GM23338 (cell line): ENCODE data around the gene MATR3. TPM values are rescaled to one million over a fixed set of nuclear protein-coding genes. Genes with fewer than 3 reads are reported as not detected.

Source experiments
- ATAC-seq: fragments of 200-7000 bp; cut with Tn5 transposase; 3 replicates; pipeline ENCODE4 v1.9.1; 2020
- DNase-seq: peaks from one replicate; pipeline ENCODE4 v3.0.0-alpha.2; 2015; ENCODE audit warnings: low spot score
- H2AFZ ChIP-seq: fragments of 200-600 bp; sonication (generic); 2 replicates; pipeline ENCODE4 v1.8.0; 2016; ENCODE audit warnings: antibody characterized with exemption, mild to moderate bottlenecking, moderate library complexity
- H3F3A ChIP-seq: fragments of 200-600 bp; sonication (generic); replicated peaks from 2 replicates; pipeline ENCODE4 v1.8.0; 2017; ENCODE audit warnings: antibody characterized with exemption, mixed run types, low read depth
- H3K27ac ChIP-seq: fragments of 200-600 bp; sonication (generic); 2 replicates; pipeline ENCODE4 v1.6.1; 2016; ENCODE audit warnings: low read depth
- H3K27me3 ChIP-seq: fragments of 200-600 bp; sonication (generic); 2 replicates; pipeline ENCODE4 v1.8.0; 2016; ENCODE audit warnings: mild to moderate bottlenecking, mixed run types, moderate library complexity; ENCODE audit not compliant: insufficient read depth
- H3K36me3 ChIP-seq: fragments of 200-600 bp; sonication (generic); 2 replicates; pipeline ENCODE4 v1.8.0; 2016; ENCODE audit warnings: mild to moderate bottlenecking; ENCODE audit not compliant: insufficient read depth
- H3K4me1 ChIP-seq: fragments of 200-600 bp; sonication (generic); 2 replicates; pipeline ENCODE4 v1.8.0; 2016; ENCODE audit warnings: mild to moderate bottlenecking, moderate library complexity; ENCODE audit not compliant: insufficient read depth
- H3K4me2 ChIP-seq: fragments of 200-600 bp; sonication (generic); 2 replicates; pipeline ENCODE4 v1.7.1; 2017; ENCODE audit warnings: mixed run types
- H3K4me3 ChIP-seq: fragments of 200-600 bp; sonication (generic); 2 replicates; pipeline ENCODE4 v1.6.1; 2016; ENCODE audit warnings: mixed run types
- H3K79me2 ChIP-seq: fragments of 200-600 bp; sonication (generic); replicated peaks from 2 replicates; pipeline ENCODE4 v1.8.0; 2017; ENCODE audit warnings: mild to moderate bottlenecking; ENCODE audit not compliant: insufficient read depth
- H3K9me2 ChIP-seq: fragments of 200-600 bp; sonication (generic); 2 replicates; pipeline ENCODE4 v1.8.0; 2017; ENCODE audit not compliant: insufficient read depth
- H4K20me1 ChIP-seq: fragments of 200-600 bp; sonication (generic); replicated peaks from 2 replicates; pipeline ENCODE4 v1.8.0; 2017; ENCODE audit warnings: mild to moderate bottlenecking; ENCODE audit not compliant: insufficient read depth
- H3K27ac Mint-ChIP-seq: 2 replicates; pipeline ENCODE4 v1.8.0; 2020; ENCODE audit warnings: inconsistent platforms, mild to moderate bottlenecking, moderate library complexity, mixed read lengths
- H3K27me3 Mint-ChIP-seq: 3 replicates; pipeline ENCODE4 v1.8.0; 2022; ENCODE audit warnings: low read depth, mild to moderate bottlenecking, moderate library complexity, mixed read lengths, inconsistent platforms; ENCODE audit not compliant: insufficient read depth, poor library complexity
- H3K36me3 Mint-ChIP-seq: 3 replicates; pipeline ENCODE4 v1.8.0; 2021; ENCODE audit warnings: low read depth, mild to moderate bottlenecking, inconsistent platforms, moderate library complexity, mixed read lengths
- H3K4me1 Mint-ChIP-seq: 3 replicates; pipeline ENCODE4 v1.8.0; 2020; ENCODE audit warnings: mild to moderate bottlenecking, inconsistent platforms, mixed read lengths
- H3K4me3 Mint-ChIP-seq: 3 replicates; pipeline ENCODE4 v1.8.0; 2021; ENCODE audit warnings: moderate library complexity, mild to moderate bottlenecking, inconsistent platforms, mixed read lengths
- H3K9me3 Mint-ChIP-seq: 3 replicates; pipeline ENCODE4 v1.8.0; 2020; ENCODE audit warnings: moderate library complexity, mild to moderate bottlenecking, inconsistent platforms, mixed read lengths
- CREB1 ChIP-seq: fragments of 250-450 bp; sonication (Bioruptor Pico); IDR thresholded peaks from 2 replicates; pipeline ENCODE4 v1.5.0; 2020; ENCODE audit warnings: low read depth, mild to moderate bottlenecking, moderate library complexity
- EZH2 ChIP-seq: fragments of 200-600 bp; sonication (generic); IDR thresholded peaks from one replicate; pipeline ENCODE4 v1.8.0; 2017; ENCODE audit warnings: antibody characterized with exemption, mild to moderate bottlenecking, low read depth; ENCODE audit not compliant: unreplicated experiment
- EZH2phosphoT487 ChIP-seq: fragments of 200-600 bp; sonication (generic); IDR thresholded peaks from one replicate; pipeline ENCODE4 v1.8.1; 2018; ENCODE audit warnings: antibody characterized with exemption; ENCODE audit not compliant: unreplicated experiment
- JUNB ChIP-seq: IDR thresholded peaks from one replicate; pipeline ENCODE4 v1.6.1; 2016; ENCODE audit warnings: antibody characterized with exemption; ENCODE audit not compliant: unreplicated experiment
- NANOG ChIP-seq: IDR thresholded peaks from 2 replicates; pipeline ENCODE4 v1.6.1; 2016; ENCODE audit warnings: antibody characterized with exemption, borderline replicate concordance
- POLR2AphosphoS5 ChIP-seq: IDR thresholded peaks from 2 replicates; pipeline ENCODE4 v1.6.1; 2016; ENCODE audit warnings: antibody characterized with exemption, low read depth
- STAT1 ChIP-seq: IDR thresholded peaks from one replicate; pipeline ENCODE4 v1.6.1; 2016; ENCODE audit warnings: antibody characterized with exemption; ENCODE audit not compliant: unreplicated experiment
- ZNF114 ChIP-seq: fragments of 250-450 bp; sonication (Bioruptor Pico); IDR thresholded peaks from 2 replicates; pipeline ENCODE4 v1.5.0; 2020; ENCODE audit warnings: mild to moderate bottlenecking, moderate library complexity
- ZNF331 ChIP-seq: fragments of 250-450 bp; sonication (Bioruptor Pico); IDR thresholded peaks from 2 replicates; pipeline ENCODE4 v1.5.0; 2020; ENCODE audit warnings: low read depth, mild to moderate bottlenecking, moderate library complexity
- polyA plus RNA-seq: library from polyadenylated mRNA; unstranded; fragments of >200 nt; fragmentation: Nextera tagmentation; extraction: Ambion mirVana; gene quantifications from 2 replicates; pipeline ENCODE4 v1.2.1, GENCODE V29; 2016
- total RNA-seq: library from RNA; depleted of rRNA; stranded (reverse); fragments of >200 nt; shearing (Covaris generic); gene quantifications from 2 replicates; pipeline ENCODE4 v1.2.3, GENCODE V29; 2014
- TF ChIP-seq, protein P1 (sequence below): IDR thresholded peaks from one replicate; pipeline ENCODE4 v1.6.1; 2018; ENCODE audit warnings: antibody characterized with exemption; ENCODE audit not compliant: unreplicated experiment
- TF ChIP-seq, protein P2 (sequence below): fragments of 250-450 bp; sonication (Bioruptor Pico); IDR thresholded peaks from 2 replicates; pipeline ENCODE4 v1.5.0; 2020; ENCODE audit warnings: mild to moderate bottlenecking, moderate library complexity
- TF ChIP-seq, protein P3 (sequence below): IDR thresholded peaks from 2 replicates; pipeline ENCODE4 v1.6.1; 2016; ENCODE audit warnings: antibody characterized with exemption
- TF ChIP-seq, protein P4 (sequence below), 2 experiments: fragments of 200-600 bp in 1 of 2; sonication (generic) in 1 of 2; conservative IDR thresholded peaks; 2 replicates each; pipeline versions ENCODE4 v1.5.1 to v1.6.1; 2016 to 2017; ENCODE audit warnings: antibody characterized with exemption in 2 of 2, low read depth in 2 of 2, mild to moderate bottlenecking in 2 of 2, moderate library complexity in 1 of 2

Gene MATR3
- total and polyA plus RNA-seq, 2 experiments from 2014 or later = 278 to 506 TPM

DNA sequence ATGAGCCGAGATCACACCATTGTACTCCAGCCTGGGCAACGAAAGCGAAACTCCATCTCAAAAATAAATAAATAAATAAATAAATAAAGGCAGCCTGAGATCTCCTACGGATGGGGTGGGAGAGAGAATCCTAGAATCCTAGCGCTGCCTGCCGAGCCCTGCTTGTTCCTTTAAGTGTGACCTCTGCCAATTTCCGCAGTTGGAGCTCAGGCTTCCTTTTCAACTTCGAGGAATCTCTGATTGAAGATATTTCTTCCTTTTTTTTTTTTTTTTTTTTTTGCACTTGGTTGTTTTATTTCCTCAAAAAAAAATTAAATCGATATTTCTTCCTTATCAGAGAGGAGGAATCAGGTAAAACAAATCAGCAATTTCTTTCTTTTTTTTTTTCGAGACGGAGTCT lies 27.3 kb upstream of the MATR3 start:
- Mint-ChIP-seq H3K27me3 (peaks cover 4% of the 10 kb centered on the region), H3K4me1 (peaks cover 19% of the 10 kb centered on the region), H3K9me3 (no peaks in the 10 kb centered on the region), H3K36me3 (no peaks in the 10 kb centered on the region), H3K4me3 (no peak overlapping the region), H3K27ac (no peak overlapping the region)
- Histone ChIP-seq H3K4me2 (no peak overlapping the region), H3K27me3 (no peaks in the 10 kb centered on the region), H3K9me2 (no peaks in the 10 kb centered on the region), H3K27ac (no peak overlapping the region), H3K4me1 (peaks cover 4% of the 10 kb centered on the region; the same call in 1 of the 2 replicates), H3K4me3 (no peak overlapping the region), H2AFZ (peak overlapping the region; percentile 88; the same call in 1 of the 2 replicates), H3F3A (0 out of 2 replicates have a peak, but pooled peaks cover 3% of the 10 kb centered on the region), H3K79me2 (no peaks in the 10 kb centered on the region), H4K20me1 (no peaks in the 10 kb centered on the region), H3K36me3 (no peaks in the 10 kb centered on the region)
- ATAC-seq = no peak
- TF ChIP-seq, protein P1, sequence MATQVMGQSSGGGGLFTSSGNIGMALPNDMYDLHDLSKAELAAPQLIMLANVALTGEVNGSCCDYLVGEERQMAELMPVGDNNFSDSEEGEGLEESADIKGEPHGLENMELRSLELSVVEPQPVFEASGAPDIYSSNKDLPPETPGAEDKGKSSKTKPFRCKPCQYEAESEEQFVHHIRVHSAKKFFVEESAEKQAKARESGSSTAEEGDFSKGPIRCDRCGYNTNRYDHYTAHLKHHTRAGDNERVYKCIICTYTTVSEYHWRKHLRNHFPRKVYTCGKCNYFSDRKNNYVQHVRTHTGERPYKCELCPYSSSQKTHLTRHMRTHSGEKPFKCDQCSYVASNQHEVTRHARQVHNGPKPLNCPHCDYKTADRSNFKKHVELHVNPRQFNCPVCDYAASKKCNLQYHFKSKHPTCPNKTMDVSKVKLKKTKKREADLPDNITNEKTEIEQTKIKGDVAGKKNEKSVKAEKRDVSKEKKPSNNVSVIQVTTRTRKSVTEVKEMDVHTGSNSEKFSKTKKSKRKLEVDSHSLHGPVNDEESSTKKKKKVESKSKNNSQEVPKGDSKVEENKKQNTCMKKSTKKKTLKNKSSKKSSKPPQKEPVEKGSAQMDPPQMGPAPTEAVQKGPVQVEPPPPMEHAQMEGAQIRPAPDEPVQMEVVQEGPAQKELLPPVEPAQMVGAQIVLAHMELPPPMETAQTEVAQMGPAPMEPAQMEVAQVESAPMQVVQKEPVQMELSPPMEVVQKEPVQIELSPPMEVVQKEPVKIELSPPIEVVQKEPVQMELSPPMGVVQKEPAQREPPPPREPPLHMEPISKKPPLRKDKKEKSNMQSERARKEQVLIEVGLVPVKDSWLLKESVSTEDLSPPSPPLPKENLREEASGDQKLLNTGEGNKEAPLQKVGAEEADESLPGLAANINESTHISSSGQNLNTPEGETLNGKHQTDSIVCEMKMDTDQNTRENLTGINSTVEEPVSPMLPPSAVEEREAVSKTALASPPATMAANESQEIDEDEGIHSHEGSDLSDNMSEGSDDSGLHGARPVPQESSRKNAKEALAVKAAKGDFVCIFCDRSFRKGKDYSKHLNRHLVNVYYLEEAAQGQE = no peak
- TF ChIP-seq JUNB (no peak), NANOG (no peak), CREB1 (CRISPR knock-in tag) (no peak), EZH2phosphoT487 (no peak), POLR2AphosphoS5 (no peak), ZNF331 (no peak), STAT1 (no peak), EZH2 (no peak), ZNF114 (CRISPR knock-in tag) (no peak)
- TF ChIP-seq, protein P2, sequence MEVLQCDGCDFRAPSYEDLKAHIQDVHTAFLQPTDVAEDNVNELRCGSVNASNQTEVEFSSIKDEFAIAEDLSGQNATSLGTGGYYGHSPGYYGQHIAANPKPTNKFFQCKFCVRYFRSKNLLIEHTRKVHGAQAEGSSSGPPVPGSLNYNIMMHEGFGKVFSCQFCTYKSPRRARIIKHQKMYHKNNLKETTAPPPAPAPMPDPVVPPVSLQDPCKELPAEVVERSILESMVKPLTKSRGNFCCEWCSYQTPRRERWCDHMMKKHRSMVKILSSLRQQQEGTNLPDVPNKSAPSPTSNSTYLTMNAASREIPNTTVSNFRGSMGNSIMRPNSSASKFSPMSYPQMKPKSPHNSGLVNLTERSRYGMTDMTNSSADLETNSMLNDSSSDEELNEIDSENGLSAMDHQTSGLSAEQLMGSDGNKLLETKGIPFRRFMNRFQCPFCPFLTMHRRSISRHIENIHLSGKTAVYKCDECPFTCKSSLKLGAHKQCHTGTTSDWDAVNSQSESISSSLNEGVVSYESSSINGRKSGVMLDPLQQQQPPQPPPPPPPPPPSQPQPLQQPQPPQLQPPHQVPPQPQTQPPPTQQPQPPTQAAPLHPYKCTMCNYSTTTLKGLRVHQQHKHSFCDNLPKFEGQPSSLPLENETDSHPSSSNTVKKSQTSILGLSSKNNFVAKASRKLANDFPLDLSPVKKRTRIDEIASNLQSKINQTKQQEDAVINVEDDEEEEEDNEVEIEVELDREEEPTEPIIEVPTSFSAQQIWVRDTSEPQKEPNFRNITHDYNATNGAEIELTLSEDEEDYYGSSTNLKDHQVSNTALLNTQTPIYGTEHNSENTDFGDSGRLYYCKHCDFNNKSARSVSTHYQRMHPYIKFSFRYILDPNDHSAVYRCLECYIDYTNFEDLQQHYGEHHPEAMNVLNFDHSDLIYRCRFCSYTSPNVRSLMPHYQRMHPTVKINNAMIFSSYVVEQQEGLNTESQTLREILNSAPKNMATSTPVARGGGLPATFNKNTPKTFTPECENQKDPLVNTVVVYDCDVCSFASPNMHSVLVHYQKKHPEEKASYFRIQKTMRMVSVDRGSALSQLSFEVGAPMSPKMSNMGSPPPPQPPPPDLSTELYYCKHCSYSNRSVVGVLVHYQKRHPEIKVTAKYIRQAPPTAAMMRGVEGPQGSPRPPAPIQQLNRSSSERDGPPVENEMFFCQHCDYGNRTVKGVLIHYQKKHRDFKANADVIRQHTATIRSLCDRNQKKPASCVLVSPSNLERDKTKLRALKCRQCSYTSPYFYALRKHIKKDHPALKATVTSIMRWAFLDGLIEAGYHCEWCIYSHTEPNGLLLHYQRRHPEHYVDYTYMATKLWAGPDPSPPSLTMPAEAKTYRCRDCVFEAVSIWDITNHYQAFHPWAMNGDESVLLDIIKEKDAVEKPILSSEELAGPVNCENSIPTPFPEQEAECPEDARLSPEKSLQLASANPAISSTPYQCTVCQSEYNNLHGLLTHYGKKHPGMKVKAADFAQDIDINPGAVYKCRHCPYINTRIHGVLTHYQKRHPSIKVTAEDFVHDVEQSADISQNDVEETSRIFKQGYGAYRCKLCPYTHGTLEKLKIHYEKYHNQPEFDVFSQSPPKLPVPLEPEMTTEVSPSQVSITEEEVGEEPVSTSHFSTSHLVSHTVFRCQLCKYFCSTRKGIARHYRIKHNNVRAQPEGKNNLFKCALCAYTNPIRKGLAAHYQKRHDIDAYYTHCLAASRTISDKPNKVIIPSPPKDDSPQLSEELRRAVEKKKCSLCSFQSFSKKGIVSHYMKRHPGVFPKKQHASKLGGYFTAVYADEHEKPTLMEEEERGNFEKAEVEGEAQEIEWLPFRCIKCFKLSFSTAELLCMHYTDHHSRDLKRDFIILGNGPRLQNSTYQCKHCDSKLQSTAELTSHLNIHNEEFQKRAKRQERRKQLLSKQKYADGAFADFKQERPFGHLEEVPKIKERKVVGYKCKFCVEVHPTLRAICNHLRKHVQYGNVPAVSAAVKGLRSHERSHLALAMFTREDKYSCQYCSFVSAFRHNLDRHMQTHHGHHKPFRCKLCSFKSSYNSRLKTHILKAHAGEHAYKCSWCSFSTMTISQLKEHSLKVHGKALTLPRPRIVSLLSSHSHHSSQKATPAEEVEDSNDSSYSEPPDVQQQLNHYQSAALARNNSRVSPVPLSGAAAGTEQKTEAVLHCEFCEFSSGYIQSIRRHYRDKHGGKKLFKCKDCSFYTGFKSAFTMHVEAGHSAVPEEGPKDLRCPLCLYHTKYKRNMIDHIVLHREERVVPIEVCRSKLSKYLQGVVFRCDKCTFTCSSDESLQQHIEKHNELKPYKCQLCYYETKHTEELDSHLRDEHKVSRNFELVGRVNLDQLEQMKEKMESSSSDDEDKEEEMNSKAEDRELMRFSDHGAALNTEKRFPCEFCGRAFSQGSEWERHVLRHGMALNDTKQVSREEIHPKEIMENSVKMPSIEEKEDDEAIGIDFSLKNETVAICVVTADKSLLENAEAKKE = no peak
- TF ChIP-seq, protein P3, sequence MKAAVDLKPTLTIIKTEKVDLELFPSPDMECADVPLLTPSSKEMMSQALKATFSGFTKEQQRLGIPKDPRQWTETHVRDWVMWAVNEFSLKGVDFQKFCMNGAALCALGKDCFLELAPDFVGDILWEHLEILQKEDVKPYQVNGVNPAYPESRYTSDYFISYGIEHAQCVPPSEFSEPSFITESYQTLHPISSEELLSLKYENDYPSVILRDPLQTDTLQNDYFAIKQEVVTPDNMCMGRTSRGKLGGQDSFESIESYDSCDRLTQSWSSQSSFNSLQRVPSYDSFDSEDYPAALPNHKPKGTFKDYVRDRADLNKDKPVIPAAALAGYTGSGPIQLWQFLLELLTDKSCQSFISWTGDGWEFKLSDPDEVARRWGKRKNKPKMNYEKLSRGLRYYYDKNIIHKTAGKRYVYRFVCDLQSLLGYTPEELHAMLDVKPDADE = no peak
- TF ChIP-seq, protein P4, sequence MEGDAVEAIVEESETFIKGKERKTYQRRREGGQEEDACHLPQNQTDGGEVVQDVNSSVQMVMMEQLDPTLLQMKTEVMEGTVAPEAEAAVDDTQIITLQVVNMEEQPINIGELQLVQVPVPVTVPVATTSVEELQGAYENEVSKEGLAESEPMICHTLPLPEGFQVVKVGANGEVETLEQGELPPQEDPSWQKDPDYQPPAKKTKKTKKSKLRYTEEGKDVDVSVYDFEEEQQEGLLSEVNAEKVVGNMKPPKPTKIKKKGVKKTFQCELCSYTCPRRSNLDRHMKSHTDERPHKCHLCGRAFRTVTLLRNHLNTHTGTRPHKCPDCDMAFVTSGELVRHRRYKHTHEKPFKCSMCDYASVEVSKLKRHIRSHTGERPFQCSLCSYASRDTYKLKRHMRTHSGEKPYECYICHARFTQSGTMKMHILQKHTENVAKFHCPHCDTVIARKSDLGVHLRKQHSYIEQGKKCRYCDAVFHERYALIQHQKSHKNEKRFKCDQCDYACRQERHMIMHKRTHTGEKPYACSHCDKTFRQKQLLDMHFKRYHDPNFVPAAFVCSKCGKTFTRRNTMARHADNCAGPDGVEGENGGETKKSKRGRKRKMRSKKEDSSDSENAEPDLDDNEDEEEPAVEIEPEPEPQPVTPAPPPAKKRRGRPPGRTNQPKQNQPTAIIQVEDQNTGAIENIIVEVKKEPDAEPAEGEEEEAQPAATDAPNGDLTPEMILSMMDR (conservative IDR thresholded peaks at IDR 0.05; ENCODE audit: low read depth in 2 of 2) = no peak
- no peak for DNase-seq
